Heart right ventricle (tissue), 16 donors: Measurements from ENCODE around the gene BRD4. TPM values are rescaled to one million over a fixed set of nuclear protein-coding genes. Genes with fewer than 3 reads are reported as not detected.
"Not testable (repeated sequence)": the region's sequence is repeated elsewhere in the genome, so short reads cannot be mapped to it uniquely, and the experiment has no call there.

ENCODE experiments used
- ATAC-seq, 8 donors: fragments of 200-7000 bp; cut with Tn5 transposase; one replicate each; pipeline ENCODE4 v1.9.1; 2020; ENCODE audit warnings: mild to moderate bottlenecking in 8 of 8, moderate library complexity in 8 of 8, moderate number of reproducible peaks in 1 of 8
- DNase-seq, 2 donors: peaks; one replicate each; pipeline ENCODE4 v3.0.0-alpha.2; 2020
- H3K27ac ChIP-seq, 10 donors: fragments of 200-600 bp; sonication (generic) in 2 of 10; one replicate each; pipeline versions ENCODE4 v1.5.0 to v1.8.0; 2020 to 2022; ENCODE audit warnings: mild to moderate bottlenecking in 3 of 10
- H3K27me3 ChIP-seq, 7 donors: fragments of 200-600 bp; one replicate each; pipeline ENCODE4 v1.8.0; 2021 to 2022; ENCODE audit warnings: mild to moderate bottlenecking in 2 of 7
- H3K36me3 ChIP-seq, 9 donors: fragments of 200-600 bp; sonication (generic) in 1 of 9; one replicate each; pipeline versions ENCODE4 v1.5.0 to v1.8.0; 2020 to 2022; ENCODE audit warnings: mild to moderate bottlenecking in 2 of 9
- H3K4me1 ChIP-seq, 9 donors: fragments of 200-600 bp; sonication (generic) in 1 of 9; one replicate each; pipeline versions ENCODE4 v1.5.0 to v1.8.0; 2020 to 2022; ENCODE audit warnings: mild to moderate bottlenecking in 4 of 9
- H3K4me3 ChIP-seq, 10 donors: fragments of 200-600 bp; sonication (generic) in 2 of 10; one replicate each; pipeline versions ENCODE4 v1.5.0 to v1.8.0; 2020 to 2022; ENCODE audit warnings: mild to moderate bottlenecking in 7 of 10, moderate library complexity in 2 of 10
- H3K9me3 ChIP-seq, 11 donors: fragments of 200-600 bp in 10 of 11; sonication (generic) in 2 of 11; one replicate each; pipeline versions ENCODE4 v1.5.0 to v1.8.0; 2013 to 2022; ENCODE audit warnings: mild to moderate bottlenecking in 2 of 11, control low read depth in 1 of 11, moderate library complexity in 1 of 11
- whole genome bisulfite sequencing, 2 donors: extraction: QIAGEN DNeasy Blood & Tissue Kit; methylation state at CpG; one replicate each; pipeline ENCODE4 v1.1.7; 2013; ENCODE audit warnings: inconsistent platforms in 1 of 2; 5-methylcytosine and 5-hydroxymethylcytosine counted together
- intact Hi-C, 10 donors: fragments of 100-400 bp; cut with DNase I; formaldehyde crosslinking; loops; one replicate each; pipeline versions ENCODE4 v1.11.1 to v1.14.2; 2022
- polyA plus RNA-seq, 2 donors: library from polyadenylated mRNA; stranded (reverse); fragments of 200-250 nt; gene quantifications; one replicate each; pipeline ENCODE4 v1.2.3, GENCODE V29; 2013
- total RNA-seq, 10 donors: library from RNA; stranded (reverse); fragmentation: NEBNext Ultra II Directional in 3 of 10; extraction: Animal tissue kit (Norgen Biotek cat#: 25700) in 3 of 10; gene quantifications; one replicate each; pipeline versions ENCODE4 v1.2.1 to v1.2.4, GENCODE V29; 2021 to 2023
- TF ChIP-seq, protein P1 (sequence below), 9 donors: fragments of 200-600 bp; sonication (generic) in 2 of 9; IDR thresholded peaks; one replicate each; pipeline versions ENCODE4 v1.5.0 to v1.8.0; 2021 to 2022; ENCODE audit warnings: antibody characterized with exemption in 9 of 9, mild to moderate bottlenecking in 5 of 9, moderate library complexity in 1 of 9
- donor health status: Arrhythmogenic right ventricular cardiomyopathy.
- donor health status: ischemic (EF 13 %, LVEDD 7.1; RV severe dilation, severe dysfunction).
- donor health status: healthy with polysubstance abuse.
- donor health status: DM: no; HTN: yes; CAD: no.
- donor health status: DM: no; HTN: no; CAD: no.
- donor health status: ischemic (EF 25% LVEDD 6.9; RV normal size, moderate dysfunction).
- donor health status: ischemic (EF 25% LVEDD 5.7; RV mildly dilated, moderate dysfunction).
- donor health status: healthy.
- donor health status: DM: yes; HTN: yes; CAD: no.
- donor health status: Ischemic cardiomyopathy.
- donor health status: ischemic (EF 35%, LVEDD 5.7; RV mildly dilated, moderate dysfunction).
- donor health status: nonischemic (EF 11% LVEDD 7.7; RV severe dilation, severe dysfunction).
- donor health status: DM: yes; HTN: yes; CAD: no.
- donor health status: PGD.
- donor health status: ischemic (EF 29% LVEDD 5.4; RV normal size, mild dysfunction).
- donor health status: nonischemic (EF 23%, LVEDD 6.1; RV moderate dilation, normal function).

Gene BRD4
- total and polyA plus RNA-seq, 12 donors, result 31.2 to 85.1 (median 53.6) TPM

DNA sequence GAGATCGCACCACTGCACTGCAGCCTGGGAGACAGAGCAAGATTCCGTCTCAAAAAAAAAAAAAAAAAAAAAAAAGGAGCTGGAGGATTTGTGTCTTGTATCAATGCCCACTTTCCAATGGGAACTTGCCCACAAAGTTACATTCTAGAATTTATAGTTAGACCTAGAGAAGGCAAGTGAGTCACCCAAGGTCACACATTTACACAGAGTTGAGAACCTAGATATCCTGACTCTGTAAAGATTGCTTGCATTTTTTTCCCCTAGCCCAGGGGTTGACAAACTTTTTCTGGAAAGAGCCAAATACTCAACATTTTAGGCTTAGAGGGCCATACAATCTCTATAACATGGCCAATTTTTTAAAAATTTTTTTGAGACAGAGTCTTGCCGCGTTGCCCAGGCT, 7.7 kb upstream of the BRD4 start:
- H3K36me3 ChIP-seq, result peaks cover 0 to 27% (median 0%) of the 10 kb centered on the region in 9 donors
- TF ChIP-seq, protein P1, sequence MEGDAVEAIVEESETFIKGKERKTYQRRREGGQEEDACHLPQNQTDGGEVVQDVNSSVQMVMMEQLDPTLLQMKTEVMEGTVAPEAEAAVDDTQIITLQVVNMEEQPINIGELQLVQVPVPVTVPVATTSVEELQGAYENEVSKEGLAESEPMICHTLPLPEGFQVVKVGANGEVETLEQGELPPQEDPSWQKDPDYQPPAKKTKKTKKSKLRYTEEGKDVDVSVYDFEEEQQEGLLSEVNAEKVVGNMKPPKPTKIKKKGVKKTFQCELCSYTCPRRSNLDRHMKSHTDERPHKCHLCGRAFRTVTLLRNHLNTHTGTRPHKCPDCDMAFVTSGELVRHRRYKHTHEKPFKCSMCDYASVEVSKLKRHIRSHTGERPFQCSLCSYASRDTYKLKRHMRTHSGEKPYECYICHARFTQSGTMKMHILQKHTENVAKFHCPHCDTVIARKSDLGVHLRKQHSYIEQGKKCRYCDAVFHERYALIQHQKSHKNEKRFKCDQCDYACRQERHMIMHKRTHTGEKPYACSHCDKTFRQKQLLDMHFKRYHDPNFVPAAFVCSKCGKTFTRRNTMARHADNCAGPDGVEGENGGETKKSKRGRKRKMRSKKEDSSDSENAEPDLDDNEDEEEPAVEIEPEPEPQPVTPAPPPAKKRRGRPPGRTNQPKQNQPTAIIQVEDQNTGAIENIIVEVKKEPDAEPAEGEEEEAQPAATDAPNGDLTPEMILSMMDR (IDR thresholded peaks at IDR 0.05), result no peak
- DNase-seq (no peak), ATAC-seq (no peak)
- H3K27ac ChIP-seq, result no peak overlapping the region
- peaks cover 0 to 25% (median 6%) of the 10 kb centered on the region in 9 donors for H3K4me1 ChIP-seq
- no peaks in the 10 kb centered on the region for H3K9me3 ChIP-seq
- no peaks in the 10 kb centered on the region for H3K27me3 ChIP-seq
- WGBS, 2 donors, result 98 to 100% methylated on average over 4 of the region's 4 CpGs
- H3K4me3 ChIP-seq, result no peak overlapping the region
- intact Hi-C loops, result no loop called here

DNA sequence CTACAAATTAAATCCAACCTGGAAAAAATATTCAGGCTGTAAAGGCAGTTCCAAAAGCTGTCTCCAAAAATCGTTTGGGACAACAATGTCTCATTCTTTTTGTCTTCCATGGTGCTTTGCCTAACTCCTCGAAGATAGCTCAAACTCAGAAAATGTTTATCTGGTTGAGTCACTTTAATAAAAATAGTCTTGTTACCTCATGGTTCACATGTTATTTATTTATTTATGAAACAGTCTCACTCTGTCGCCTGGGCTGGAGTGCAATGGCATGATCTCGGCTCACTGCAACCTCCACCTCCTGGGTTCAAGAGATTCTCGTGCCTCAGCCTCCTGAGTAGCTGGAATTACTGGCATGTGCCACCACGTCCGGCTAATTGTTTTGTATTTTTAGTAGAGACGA, 4.9 kb upstream of the BRD4 start:
- WGBS, 2 donors, result 39 to 47% methylated on average over 8 of the region's 8 CpGs
- H3K9me3 ChIP-seq, result no peaks in the 10 kb centered on the region
- DNase-seq, result no peak
- H3K4me1 ChIP-seq, result peaks cover 0 to 42% (median 20%) of the 10 kb centered on the region in 9 donors
- TF ChIP-seq, protein P1 (IDR thresholded peaks at IDR 0.05), result no peak
- ATAC-seq, result peak in 5 of 8 donors; percentile 38 to 68 (median 55)
- H3K36me3 ChIP-seq, result peaks cover 0 to 15% (median 0%) of the 10 kb centered on the region in 9 donors
- no peak overlapping the region for H3K4me3 ChIP-seq
- no peaks in the 10 kb centered on the region for H3K27me3 ChIP-seq
- peak overlapping the region in 6 of 10 donors; percentile 29 to 71 (median 50) for H3K27ac ChIP-seq
- intact Hi-C loops, result loop anchor here in 2 of 10 donors (10.0 kb wide), 2 partner anchors 72 to 218 kb away; no protein-coding TSS in a partner anchor

DNA sequence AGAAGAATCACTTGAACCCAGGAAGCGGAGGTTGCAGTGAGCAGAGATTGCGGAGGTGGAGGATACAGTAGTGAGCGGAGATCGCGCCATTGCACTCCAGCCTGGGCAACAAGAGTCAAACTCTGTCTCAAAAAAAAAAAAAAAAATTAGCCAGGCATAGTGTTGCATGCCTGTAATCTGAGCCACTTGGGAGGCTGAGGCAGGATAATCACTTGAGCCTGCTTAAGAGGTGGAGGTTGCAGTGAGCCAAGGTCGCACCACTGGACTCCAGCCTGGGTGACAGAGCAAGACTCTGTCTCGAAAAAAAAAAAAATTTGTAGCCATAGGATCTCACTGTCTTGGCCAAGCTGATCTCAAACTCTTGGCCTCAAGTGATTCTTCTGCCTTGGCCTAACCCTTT, 3.7 kb upstream of the BRD4 start:
- Histone ChIP-seq H3K36me3 (peaks cover 0 to 15% (median 0%) of the 10 kb centered on the region in 9 donors), H3K4me1 (peaks cover 0 to 45% (median 20%) of the 10 kb centered on the region in 9 donors), H3K27ac (peak overlapping the region in 4 of 10 donors; percentile 46 to 71 (median 60))
- WGBS, 2 donors, result 66 to 69% methylated on average over 7 of the region's 7 CpGs
- intact Hi-C loops, result loop anchor here in 2 of 10 donors (10.0 kb wide), 2 partner anchors 71 to 219 kb away; no protein-coding TSS in a partner anchor
- not testable (repeated sequence) for H3K9me3 ChIP-seq, DNase-seq, H3K27me3 ChIP-seq, H3K4me3 ChIP-seq
- ATAC-seq, result peak in 3 of 8 donors; percentile 6 to 53 (median 43)

- intact Hi-C loops, result loop anchor here in 6 of 10 donors (5.0 to 10.0 kb wide), 7 partner anchors 36 to 223 kb away; partner anchors contain the start of gene AKAP8 (in 2 of the 6)
These were observed 674 bp downstream of the BRD4 start for GRCh38 chr19:15331419-15332310.

More at GRCh38 chr19:15331419-15332310, 674 bp downstream of the BRD4 start:
- Histone ChIP-seq H3K36me3 (no peaks in the 10 kb centered on the region), H3K4me3 (peak overlapping the region; percentile 90 to 99 (median 96)), H3K4me1 (peaks cover 10 to 76% (median 63%) of the 10 kb centered on the region in 9 donors), H3K27ac (peak overlapping the region; percentile 84 to 96 (median 93)), H3K9me3 (no peaks in the 10 kb centered on the region), H3K27me3 (no peaks in the 10 kb centered on the region)
- ATAC-seq, result peak; percentile 22 to 59 (median 46)
- TF ChIP-seq, protein P1 (IDR thresholded peaks at IDR 0.05), result no peak
- peak; percentile 42 to 58 for DNase-seq
- WGBS, 2 donors, result 1% methylated on average over 68 to 121 of the region's 122 CpGs
